Measurements from ENCODE around the gene SCYL2.
"Not testable (repeated sequence)": the region's sequence is repeated elsewhere in the genome, so short reads cannot be mapped to it uniquely, and the experiment has no call there.

SCYL2 gene

DNA sequence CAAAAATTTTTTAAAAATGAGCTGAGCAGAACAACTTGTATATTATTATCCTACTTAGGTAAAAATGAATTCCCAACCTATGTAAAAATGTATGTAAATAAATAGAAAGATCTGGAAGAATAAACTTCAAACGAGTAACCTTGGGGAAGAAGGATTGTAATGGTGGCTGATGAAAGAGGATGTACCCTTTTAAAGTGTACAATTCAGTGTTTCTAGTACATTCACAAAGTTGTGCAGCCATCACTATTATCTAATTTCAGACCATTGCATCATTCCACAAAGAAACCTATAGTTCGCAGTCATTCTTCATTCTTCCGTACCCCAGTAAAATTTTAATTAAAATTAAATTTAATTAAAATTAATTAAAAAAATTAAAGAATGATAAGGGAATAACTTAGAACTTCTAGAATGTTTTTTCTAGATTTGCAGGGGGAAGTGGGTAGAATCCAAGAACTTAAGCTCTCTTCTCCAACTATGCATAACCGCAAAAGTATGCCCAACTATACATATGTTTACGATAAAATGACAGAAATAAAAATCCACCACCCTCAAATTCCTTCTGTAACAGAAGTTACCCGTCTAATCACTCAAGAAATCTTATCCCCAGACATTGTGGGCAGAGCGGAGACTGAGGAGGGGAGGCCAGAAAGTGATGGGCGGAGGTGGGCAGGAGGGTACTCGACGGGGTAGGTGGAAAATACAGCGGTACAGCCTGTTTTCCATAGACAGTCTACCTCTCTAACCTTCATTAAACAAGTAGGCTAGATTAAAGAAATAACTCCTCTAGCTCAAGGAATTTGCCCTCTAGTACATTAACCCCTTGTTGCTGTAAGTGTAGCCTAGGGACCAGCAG is 1.0 kb upstream of the SCYL2 start:
- no peak for DNase-seq

DNA sequence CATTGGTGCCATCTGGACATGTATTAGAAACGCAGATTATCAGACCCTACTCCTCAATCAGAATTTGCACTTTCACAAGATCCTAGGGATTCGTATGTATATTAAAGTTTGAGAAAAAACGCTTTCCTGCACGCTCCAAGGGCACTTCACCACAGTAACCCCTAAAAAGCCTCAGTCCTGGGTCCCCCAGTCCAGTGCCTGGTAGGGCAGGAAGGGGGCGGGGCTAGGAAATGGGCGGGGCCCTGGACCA is 467 bp upstream of the SCYL2 start:
- no peak for DNase-seq

DNA sequence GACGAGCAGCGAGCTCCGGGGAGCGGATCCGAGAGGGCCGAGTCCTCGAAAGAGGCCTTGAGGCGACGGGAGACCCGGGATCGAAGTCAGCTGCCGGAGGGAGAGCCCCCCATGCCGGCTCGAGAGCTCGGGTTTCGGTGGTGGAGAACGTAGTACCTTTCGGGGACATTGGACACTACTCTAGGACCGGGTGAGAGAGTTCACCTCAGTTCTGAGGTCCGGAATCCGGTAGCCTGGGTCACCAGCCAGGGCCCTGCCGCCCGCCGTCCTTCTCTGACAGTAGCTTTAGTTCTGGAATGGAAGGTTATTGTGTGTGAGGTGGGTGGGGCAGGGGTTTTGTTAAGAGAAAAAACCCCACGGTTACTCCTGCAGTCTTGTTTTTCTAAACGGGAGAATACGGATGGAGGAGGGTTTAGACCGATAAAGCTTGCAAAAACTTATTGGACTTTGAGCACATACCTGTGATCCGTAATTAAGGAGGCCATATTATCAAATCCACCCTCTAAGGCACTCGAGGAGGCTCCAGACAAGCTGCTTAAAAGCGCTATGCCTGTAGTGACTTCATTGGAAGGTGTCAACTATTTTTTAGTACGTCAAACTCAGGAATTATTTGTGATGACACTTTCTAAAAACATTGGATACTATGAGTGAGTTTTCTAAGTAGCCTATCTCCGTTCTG is 765 bp downstream of the SCYL2 start:
- DNase-seq: no peak

DNA sequence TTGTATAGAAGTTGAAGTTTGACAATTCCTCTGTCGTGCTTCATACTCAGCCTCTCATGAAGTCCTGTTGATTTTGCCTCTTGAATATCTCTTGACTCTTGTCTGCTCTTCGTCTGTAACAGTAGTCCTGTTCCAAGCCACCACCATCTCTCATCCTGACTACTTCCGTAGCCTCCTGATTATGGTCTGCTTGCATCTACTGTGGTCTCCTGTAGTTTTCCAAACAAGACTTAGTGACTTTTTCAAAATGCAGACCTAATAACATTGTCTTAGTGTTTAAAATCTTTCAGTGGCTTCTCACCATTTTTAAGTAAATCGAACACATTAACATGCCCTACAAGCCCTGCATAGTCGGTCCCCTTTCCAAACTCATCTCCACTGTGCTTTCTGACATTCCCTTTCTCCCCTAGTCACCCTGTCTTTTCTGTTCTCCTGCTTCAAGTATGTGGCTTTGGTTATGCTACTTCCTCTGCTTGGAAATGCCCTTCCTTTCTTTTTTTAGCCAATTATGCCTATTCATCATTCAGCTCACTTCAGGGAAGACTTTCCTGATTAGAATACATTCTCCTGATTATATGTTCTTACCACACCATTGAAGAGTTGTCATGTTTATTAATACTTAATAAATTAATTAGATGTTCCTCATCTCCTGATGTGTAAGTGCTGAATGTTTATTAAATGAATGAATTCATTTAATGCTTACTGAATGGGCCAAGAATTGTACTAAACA is 2.0 kb downstream of the SCYL2 start:
- no peak for DNase-seq

DNA sequence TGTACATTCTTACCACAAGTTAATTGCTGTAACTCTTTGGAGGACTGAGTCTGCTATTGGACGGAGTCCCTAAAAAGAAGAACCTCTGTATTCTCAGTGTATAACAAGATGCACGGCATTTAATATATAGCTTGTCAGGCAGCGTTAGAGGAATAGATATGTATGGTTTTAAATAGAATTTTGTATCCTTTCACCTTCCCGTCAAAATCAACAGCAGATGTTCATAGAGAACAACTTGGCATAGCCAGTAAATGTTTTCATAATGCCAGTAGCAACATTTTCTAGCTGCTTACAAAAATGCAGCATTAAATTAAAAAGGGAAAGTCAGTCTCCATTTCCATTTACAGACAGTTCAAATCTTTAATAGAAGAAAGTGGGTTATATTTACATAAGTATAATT is 6.8 kb downstream of the SCYL2 start:
- no peak for DNase-seq

GRCh38 chr12:100274291-100274690 is 7.3 kb downstream of the SCYL2 start:
- DNase-seq: no peak

- DNase-seq: no peak
Observed at GRCh38 chr12:100279159-100279558, 12.2 kb downstream of the SCYL2 start.

DNA sequence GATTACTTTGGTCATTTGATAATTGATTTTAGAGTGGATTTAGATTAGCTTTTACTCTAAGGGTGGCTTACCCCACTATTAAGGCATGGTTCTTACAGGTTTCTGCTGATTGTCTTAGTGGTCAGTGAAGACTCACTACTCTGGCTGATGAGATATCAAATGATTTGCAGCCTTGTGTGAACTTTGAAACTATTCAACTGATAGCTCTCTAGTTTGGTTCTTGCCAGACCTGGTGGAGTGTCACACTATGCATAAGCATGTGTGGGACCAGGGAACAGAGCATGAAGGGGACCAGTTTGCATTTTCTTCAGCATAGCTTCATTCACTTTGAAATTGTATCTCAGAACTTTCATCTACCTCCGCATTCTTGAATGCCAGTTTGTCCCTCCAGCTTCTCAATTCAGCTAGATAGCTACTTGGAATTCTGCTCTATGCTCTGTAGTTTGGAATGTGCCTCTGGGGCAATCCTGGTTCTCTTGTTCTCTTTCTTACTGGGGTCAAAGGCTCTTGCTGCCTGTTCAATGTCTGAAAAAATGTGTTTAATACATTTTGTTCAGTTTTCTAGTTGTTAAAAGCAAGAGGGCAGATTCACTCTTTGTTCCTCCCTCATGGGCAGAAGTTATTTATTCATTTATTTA is 12.7 kb downstream of the SCYL2 start:
- no peak for DNase-seq

- not testable (repeated sequence) for DNase-seq
Observed at GRCh38 chr12:100284556-100284955, 17.6 kb downstream of the SCYL2 start.

GRCh38 chr12:100289038-100289437 is 22.1 kb downstream of the SCYL2 start:
- DNase-seq: no peak

- DNase-seq: no peak
Observed at GRCh38 chr12:100290016-100290415, 23.0 kb downstream of the SCYL2 start.

GRCh38 chr12:100293017-100293416 is 26.0 kb downstream of the SCYL2 start:
- no peak for DNase-seq

DNA sequence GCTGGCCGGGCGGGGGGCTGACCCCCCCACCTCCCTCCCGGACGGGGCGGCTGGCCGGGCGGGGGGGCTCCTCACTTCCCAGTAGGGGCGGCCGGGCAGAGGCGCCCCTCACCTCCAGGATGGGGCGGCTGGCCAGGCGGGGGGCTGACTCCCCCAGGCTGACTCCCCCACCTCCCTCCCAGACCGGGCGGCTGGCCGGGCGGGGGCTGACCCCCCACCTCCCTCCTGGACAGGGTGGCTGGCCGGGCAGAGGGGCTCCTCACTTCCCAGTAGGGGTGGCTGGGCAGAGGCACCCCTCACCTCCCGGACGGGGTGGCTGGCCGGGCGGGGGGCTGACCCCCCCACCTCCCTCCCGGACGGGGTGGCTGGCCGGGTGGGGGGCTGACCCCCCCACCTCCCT is 27.4 kb downstream of the SCYL2 start:
- DNase-seq: not testable (repeated sequence)

- no peak for DNase-seq
Observed at GRCh38 chr12:100295764-100296555, 29.0 kb downstream of the SCYL2 start.

DNA sequence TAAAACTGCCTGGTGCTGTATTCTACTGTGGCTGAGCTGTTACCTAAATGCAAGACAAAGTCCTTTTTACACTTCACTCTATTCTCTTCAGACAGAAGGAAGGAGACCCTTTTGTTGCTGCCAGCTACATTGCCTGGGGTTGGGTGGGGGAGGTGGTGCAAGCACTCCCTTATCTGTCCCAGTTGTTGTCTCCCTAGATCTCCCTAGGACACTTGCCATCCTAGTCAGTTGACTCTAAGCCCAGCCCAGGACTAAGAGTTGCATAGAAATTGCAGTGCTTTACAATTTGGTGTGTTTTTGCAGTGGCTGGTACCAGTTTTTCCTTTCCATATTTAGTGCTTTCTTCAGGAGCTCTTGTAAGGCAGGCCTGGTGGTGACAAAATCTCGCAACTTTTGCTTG is 35.1 kb downstream of the SCYL2 start:
- DNase-seq: no peak

- no peak for DNase-seq
Observed at GRCh38 chr12:100303831-100304230, 36.9 kb downstream of the SCYL2 start.

- DNase-seq: not testable (repeated sequence)
Observed at GRCh38 chr12:100304334-100304733, 37.4 kb downstream of the SCYL2 start.

DNA sequence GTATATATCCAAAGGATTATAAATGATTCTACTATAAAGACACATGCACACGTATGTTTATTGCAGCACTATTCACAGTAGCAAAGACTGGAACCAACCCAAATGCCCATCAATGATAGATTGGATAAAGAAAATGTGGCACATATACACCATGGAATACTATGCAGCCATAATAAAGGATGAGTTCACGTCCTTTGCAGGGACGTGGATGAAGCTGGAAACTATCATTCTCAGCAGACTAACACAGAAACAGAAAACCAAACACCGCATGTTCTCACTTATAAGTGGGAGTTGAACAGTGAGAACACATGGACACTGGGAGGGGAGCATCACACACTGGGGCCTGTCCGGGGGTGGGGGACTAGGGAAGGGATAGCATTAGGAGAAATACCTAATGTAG is 41.2 kb downstream of the SCYL2 start:
- DNase-seq: not testable (repeated sequence)

DNA sequence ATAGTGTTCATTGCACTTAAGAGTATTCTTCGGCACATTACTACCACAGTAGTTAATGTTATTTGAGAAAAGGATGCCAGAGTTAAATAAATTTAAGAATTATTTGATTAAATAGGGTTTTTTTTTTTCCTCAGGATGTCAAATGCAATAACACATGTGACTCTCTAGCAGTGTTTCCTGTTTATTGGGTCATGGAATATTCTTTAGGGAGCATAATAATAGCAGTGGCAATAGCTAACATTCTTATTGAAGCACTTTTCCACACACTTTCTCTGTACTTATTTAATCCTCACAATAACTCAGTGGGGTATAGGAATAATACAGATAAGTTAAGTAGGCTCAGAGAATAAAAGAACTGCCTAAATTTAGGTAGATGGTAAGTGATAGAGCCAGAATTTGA is 44.3 kb downstream of the SCYL2 start:
- no peak for DNase-seq

DNA sequence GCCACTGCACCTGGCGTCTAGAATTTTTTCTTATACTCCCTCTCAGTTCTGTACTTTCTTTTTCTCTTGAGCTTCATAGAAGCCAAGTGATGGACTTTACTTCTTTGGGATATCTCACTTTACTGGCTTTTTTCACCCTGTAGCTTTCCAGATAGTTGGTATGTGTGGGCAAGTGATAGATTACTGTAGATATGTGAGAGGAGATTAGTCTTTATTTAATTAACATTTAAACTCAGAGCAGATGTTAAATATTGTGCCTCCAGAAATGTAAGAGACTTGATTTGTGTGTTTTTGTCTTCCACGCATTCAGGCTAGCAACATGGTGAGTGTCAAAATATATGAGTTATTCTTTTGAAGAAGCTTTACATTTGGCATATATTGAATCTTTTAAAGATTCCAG is 50.4 kb downstream of the SCYL2 start:
- DNase-seq: no peak

DNA sequence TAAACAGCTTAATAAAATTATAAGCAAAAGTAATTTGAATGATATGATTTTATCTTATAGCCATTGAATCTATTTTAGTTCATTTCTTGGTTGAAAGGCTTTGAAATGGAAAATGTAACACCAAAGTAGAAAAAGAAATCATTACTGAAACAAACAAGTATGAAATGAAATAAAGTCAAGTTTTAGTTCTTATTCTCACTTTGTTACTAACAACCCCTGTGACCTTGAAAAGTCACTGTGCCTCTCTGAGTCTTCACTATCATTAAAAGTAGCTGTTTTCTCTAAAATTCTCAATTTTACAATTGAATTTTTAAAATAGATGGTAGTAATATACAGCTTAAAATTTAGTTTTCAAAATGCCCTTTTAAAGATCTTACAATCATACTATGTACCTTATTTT is 57.5 kb downstream of the SCYL2 start:
- DNase-seq: no peak

DNA sequence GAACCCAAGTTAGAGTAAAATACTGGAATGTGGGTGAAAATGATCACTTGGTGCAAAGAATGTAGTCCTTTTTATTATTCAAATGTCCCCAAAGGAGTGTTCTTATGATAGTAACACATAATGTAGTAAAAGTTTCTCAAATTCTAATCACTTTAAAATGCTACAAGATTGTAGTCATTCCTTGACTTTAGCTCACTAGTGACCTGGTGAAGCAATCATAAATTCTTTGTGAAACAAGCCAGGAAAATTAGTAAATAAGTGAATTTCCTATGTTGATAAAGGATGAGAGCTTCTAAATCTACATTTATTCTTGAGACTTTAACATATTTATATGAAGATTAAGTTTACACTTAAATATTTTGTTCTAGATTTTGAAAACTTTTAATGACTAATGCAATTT is 59.2 kb downstream of the SCYL2 start:
- DNase-seq: no peak

- DNase-seq: no peak
Observed at GRCh38 chr12:100329800-100330199, 62.8 kb downstream of the SCYL2 start.
